HG02885 (cell line): ENCODE measurements around the gene MSI2.
A peak's percentile ranks its signal among the peaks of the same experiment; 100 is the strongest.

Experiments used
- ATAC-seq: cut with Tn5 transposase; IDR thresholded peaks from one replicate; pipeline ENCODE4 v1.9.1; 2021; ENCODE audit warnings: mild to moderate bottlenecking; ENCODE audit not compliant: unreplicated experiment, poor library complexity

Gene MSI2

DNA sequence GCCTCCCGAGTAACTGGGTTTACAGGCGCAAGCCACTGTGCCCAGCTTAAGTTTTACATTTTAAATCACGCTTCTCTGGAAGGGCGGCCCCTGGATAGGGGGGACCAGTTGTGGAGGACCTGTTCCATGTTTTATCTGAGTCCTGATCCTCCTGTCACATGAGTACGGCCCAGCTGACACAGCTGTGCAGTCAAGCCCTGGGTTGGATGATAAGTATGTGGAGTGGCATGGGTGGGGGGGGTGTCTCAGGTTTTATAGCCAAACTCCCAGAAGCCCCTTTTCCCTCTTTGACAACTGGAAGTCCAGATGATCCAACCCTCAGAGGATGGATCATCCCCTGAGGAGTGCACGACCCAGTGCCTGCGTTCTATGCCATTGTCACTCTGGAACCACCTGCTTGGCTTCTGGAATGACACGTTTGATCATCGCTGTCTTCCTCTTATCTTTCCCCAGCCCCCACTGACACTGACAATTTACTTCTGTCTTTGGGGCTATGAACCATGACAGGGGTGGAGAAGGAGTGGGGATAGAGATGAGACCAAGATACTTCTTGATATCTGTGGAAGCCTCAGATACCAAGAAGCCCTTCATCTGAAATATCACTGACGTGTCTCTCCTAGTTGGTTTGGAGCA is 191.2 kb downstream of the MSI2 start:
- no peak for ATAC-seq

GRCh38 chr17:57447990-57448758 is 191.9 kb downstream of the MSI2 start:
- ATAC-seq, result no peak

DNA sequence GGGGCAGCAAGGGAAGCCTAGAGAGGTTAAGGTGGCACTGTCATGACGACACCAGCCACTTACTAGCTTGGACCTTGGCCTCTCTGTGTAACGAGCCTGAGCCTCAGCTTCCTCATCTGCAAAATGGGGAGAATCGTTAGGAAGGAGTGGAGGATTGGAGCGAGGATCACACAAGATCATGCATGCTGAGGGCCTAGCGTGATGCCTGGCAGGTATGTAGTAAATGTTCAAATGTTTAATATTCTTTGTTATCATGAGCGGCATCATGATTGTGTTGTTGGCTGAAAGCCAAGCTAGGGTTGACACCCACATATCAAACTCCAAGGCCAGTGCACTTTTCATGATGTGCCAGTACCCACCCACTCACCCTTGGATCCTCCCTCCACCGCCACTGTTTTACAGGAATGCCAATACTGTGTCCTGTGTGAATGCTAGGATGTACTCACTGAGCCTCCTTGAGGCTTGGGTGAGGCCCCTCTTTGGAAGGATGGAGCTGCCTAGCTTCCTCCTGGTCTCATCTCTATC is 192.5 kb downstream of the MSI2 start:
- no peak for ATAC-seq

GRCh38 chr17:57451191-57451590 is 194.9 kb downstream of the MSI2 start:
- ATAC-seq, result no peak

GRCh38 chr17:57451643-57452042 is 195.3 kb downstream of the MSI2 start:
- no peak for ATAC-seq

- no peak for ATAC-seq
Measured at GRCh38 chr17:57453841-57454425, 197.6 kb downstream of the MSI2 start.

DNA sequence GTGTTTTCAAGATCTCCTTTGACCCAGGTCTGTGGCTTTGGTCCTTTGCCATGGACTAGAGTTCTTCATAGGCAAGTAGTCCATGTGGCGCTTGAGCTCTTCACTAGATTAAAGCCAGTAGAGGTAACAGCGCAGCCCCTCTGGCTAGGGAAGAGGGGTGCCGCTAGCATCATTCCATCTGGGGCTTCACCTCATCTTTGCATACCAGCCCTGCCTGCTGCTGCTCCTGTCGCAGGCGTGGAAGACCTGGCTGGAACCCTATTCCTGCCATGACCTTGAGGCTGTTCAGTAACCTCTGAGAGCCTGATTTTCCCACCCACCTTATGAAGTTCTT is 198.4 kb downstream of the MSI2 start:
- ATAC-seq, result no peak

DNA sequence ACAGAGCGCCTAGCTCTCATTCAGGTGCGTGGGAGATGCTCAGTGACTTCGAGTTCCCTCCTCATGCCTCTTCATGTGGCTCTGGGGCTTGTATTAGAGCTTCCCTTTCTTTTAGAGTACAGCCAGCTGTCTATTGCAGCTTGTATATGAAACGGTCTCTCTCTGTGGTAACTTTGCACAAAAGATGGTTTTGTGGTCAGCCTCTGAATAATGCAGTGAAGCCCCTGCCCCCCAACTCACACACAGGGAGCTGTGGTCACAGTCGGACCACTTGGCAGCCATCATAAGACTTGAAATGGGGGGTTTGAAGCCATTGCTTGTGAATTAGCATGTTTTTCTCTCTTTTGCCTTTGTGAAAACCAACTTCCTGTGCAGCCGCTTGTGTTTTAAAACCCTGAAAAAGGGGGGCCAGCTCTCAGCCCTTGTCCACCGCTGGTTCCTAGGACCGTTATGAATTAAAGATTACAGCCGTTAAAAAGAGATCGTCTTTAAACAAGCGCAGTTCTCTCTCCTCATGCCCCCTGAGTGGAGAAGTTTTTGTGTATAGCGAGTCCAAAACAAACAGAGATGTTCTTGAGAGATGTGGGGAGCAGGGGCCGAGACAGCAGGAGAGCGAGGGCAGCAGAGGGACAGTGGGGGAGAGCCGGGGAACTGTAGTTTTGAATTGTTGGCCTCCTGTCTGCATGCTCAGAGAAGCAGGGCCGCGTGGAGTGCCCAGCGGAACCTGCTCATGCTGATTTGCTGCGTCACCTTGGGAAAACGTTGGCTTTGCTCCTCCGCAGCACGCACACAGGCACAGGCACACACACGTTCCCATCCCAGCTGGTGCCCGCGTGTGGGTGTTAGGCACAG is 199.0 kb downstream of the MSI2 start:
- ATAC-seq, result peak; percentile 85

GRCh38 chr17:57456622-57457021 is 200.3 kb downstream of the MSI2 start:
- no peak for ATAC-seq

- no peak for ATAC-seq
Measured at GRCh38 chr17:57457188-57457587, 200.9 kb downstream of the MSI2 start.

DNA sequence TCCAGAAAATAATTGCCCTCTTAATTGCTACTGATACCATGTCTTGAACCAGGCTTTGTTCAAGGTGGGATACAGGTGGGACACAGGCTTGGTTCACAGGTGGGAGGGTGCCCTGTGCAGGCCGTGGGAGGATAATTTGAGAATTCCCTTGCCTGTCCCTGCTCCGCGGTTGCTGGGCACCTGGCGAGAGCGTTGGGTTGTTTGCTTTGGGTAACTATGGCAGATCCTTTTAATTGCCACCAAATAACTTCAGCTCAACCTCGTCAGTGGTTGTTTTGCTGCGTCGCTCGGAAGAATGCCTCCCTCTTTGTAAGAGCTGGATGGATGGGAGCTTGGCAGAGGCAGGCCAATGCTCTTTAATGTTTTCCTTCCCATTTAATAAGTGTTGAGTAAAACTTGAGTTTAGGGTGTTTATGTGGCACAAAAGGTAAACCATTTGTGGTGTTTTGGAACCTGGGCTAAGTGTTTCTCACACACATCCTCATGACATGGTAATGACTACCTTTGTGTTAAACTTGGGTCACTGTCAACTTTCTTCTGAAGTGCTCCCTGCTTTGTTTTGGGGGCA is 202.5 kb downstream of the MSI2 start:
- ATAC-seq, result no peak

DNA sequence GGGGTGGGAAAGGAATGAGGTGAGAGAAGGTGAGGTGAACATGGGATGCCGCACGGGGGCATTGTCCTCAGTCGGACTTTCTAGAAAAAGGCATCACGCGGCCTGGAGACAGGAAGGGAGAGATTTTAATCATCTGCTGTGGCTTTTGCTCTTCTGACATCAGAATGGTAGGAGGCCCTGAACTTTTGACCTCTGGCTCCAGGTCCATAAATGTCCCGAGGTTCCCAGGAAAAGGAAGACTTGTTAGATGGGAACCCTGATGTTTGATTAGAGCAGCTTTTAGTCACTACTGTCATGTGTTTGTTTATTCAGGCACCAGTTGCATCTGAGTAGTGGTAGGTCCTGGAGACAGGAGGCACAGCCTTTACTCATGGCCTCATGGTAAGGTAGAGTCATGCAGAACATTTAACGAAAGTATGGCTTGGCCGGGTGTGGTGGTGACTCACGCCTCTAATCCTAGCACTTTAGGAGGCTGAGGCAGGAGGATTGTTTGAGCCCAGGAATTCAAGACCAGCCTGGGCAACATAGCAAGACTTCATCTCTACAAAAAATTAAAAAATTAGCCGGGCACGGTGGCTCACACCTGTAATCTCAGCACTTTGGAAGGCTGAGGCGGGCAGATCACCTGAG is 203.1 kb downstream of the MSI2 start:
- ATAC-seq, result no peak

- no peak for ATAC-seq
Measured at GRCh38 chr17:57461082-57461481, 204.8 kb downstream of the MSI2 start.

GRCh38 chr17:57462007-57462579 is 205.8 kb downstream of the MSI2 start:
- no peak for ATAC-seq

- ATAC-seq, result peak; percentile 95
Measured at GRCh38 chr17:57463103-57463885, 207.0 kb downstream of the MSI2 start.

GRCh38 chr17:57464191-57464864 is 208.0 kb downstream of the MSI2 start:
- ATAC-seq, result no peak

GRCh38 chr17:57465610-57466009 is 209.3 kb downstream of the MSI2 start:
- no peak for ATAC-seq

- no peak for ATAC-seq
Measured at GRCh38 chr17:57466017-57466471, 209.7 kb downstream of the MSI2 start.
